Mesodermal cell (in vitro differentiated cells): ENCODE data around the gene TGFBR2.

Source experiments
- H3K27ac ChIP-seq: 2 replicates; pipeline ENCODE4 v1.7.0; 2013; ENCODE audit warnings: mild to moderate bottlenecking, low read depth, low read length, moderate library complexity; ENCODE audit not compliant: severe bottlenecking
- H3K36me3 ChIP-seq: 2 replicates; pipeline ENCODE4 v1.7.1; 2013; ENCODE audit warnings: mild to moderate bottlenecking, low read length, moderate library complexity; ENCODE audit not compliant: control insufficient read depth, insufficient read depth
- H3K4me1 ChIP-seq: one replicate; pipeline ENCODE4 v1.7.1; 2013; ENCODE audit warnings: mild to moderate bottlenecking, low read length; ENCODE audit not compliant: insufficient read depth, control insufficient read depth, poor library complexity, severe bottlenecking
- H3K4me3 ChIP-seq: 2 replicates; pipeline ENCODE4 v1.7.0; 2013; ENCODE audit warnings: low read length, control low read depth, mild to moderate bottlenecking; ENCODE audit not compliant: insufficient read depth, poor library complexity, severe bottlenecking; ENCODE audit errors: extremely low read depth
- H3K9me3 ChIP-seq: 2 replicates; pipeline ENCODE4 v1.7.1; 2013; ENCODE audit warnings: mild to moderate bottlenecking, low read length, moderate library complexity; ENCODE audit not compliant: control insufficient read depth
- WGBS, 2 experiments: methylation state at CpG; one replicate each; pipeline ENCODE4 v1.1.5; 2013; ENCODE audit warnings: missing lambda C conversion rate in 2 of 2; ENCODE audit not compliant: insufficient coverage in 2 of 2; 5-methylcytosine and 5-hydroxymethylcytosine counted together

TGFBR2 gene

GRCh38 chr3:30659270-30660130 lies 53.1 kb downstream of the TGFBR2 start:
- H3K9me3 ChIP-seq, result no peaks in the 10 kb centered on the region
- no peak overlapping the region for H3K4me3 ChIP-seq
- H3K27ac ChIP-seq, result peak overlapping the region; percentile 99
- 70 to 83% methylated on average over 3 of the region's 7 CpGs for WGBS, 2 experiments
- peaks cover 53% of the 10 kb centered on the region for H3K4me1 ChIP-seq
- peaks cover 64% of the 10 kb centered on the region for H3K36me3 ChIP-seq

DNA sequence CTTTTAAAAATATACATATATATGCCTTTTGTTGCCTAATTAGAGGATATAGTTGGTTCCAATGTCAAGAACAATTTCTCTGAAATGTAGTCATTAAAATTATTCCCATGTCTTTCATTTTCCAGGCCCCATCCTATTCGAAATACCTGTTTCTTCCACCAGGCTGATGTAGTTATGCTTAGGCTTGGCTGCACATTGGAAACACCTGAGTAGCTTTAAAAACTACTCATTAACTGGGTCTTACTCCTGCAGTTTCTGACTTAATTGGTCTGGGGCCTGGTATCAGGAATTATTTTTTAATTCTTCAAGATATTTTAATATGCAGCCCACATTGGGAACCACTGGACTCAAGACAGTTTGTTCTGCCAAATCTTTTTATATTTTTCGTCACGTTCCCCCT lies 53.7 kb downstream of the TGFBR2 start:
- Histone ChIP-seq H3K36me3 (peaks cover 58% of the 10 kb centered on the region), H3K4me3 (no peak overlapping the region), H3K27ac (no peak overlapping the region), H3K4me1 (peaks cover 59% of the 10 kb centered on the region), H3K9me3 (no peaks in the 10 kb centered on the region)
- 95 to 100% methylated on average over 2 to 3 of the region's 3 CpGs for WGBS, 2 experiments

- Histone ChIP-seq H3K27ac (no peak overlapping the region), H3K4me3 (no peak overlapping the region), H3K36me3 (peaks cover 53% of the 10 kb centered on the region), H3K9me3 (no peaks in the 10 kb centered on the region), H3K4me1 (peaks cover 64% of the 10 kb centered on the region)
- 90 to 100% methylated on average over 2 of the region's 3 CpGs for WGBS, 2 experiments
Measured at GRCh38 chr3:30660656-30661055, 54.3 kb downstream of the TGFBR2 start.

DNA sequence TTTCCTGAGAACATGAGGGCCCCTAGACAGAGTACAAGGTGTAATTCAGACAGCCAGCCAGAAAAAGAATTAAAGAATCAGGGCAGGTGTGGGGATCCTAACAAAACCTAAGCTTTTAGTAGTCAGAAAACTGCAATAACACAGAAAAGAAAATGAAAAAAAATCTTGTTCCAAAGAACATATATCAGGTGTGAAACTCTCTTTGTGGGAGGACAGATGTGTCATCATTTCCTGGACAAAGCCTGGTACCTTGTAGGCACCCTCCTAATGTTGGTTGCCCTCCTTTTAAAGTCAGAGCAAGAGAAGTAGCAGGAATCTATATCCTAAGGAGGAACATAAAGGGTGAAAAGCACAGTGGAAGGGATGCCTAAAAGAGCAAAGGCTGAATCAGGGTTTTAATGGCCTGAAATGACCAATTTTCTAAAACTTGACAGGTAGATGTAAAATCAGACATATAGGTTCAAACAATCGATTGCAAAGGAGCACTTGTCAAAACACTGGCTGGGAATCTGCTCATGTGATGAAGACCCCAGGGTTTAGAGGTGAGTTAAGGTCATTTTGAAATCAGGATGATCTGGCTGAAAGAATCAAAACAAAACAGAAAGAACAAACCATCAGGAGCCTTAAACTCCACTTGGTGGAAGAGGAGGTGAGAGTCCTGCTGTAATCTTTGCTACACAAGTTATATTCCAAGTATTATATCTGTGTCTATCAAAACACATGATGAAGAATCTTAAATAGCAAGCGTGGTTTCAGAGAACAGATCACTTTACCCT lies 54.9 kb downstream of the TGFBR2 start:
- Histone ChIP-seq H3K9me3 (no peaks in the 10 kb centered on the region), H3K4me1 (peaks cover 70% of the 10 kb centered on the region), H3K36me3 (peaks cover 47% of the 10 kb centered on the region), H3K27ac (no peak overlapping the region), H3K4me3 (no peak overlapping the region)
- 96 to 100% methylated on average over 2 of the region's 2 CpGs for WGBS, 2 experiments

DNA sequence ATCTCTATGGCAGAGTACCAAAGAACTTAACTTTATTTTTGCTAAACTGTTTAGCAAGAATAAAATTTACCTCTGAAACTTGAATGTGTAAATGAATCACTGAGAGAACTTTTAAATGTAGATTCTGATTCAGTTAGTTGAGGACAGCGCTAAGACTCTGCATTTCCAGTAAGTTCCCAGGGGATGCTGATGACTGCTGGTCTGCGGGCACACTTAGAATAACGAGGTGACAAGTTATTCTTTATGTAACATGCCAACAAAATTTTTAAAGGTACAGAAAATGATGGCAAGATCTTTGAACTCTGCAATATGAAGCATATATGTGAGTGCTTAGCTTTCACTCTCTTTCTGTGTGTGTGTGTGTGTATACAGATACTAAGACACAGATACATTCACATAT lies 56.4 kb downstream of the TGFBR2 start:
- peaks cover 66% of the 10 kb centered on the region for H3K4me1 ChIP-seq
- H3K27ac ChIP-seq, result no peak overlapping the region
- H3K4me3 ChIP-seq, result no peak overlapping the region
- H3K36me3 ChIP-seq, result peaks cover 31% of the 10 kb centered on the region
- 55 to 78% methylated on average over 1 to 2 of the region's 3 CpGs for WGBS, 2 experiments
- no peaks in the 10 kb centered on the region for H3K9me3 ChIP-seq

GRCh38 chr3:30663533-30664241 lies 57.3 kb downstream of the TGFBR2 start:
- WGBS, 2 experiments, result 75 to 87% methylated on average over 3 of the region's 4 CpGs
- H3K4me1 ChIP-seq, result peaks cover 62% of the 10 kb centered on the region
- H3K27ac ChIP-seq, result no peak overlapping the region
- H3K9me3 ChIP-seq, result no peaks in the 10 kb centered on the region
- H3K36me3 ChIP-seq, result peaks cover 32% of the 10 kb centered on the region
- no peak overlapping the region for H3K4me3 ChIP-seq

DNA sequence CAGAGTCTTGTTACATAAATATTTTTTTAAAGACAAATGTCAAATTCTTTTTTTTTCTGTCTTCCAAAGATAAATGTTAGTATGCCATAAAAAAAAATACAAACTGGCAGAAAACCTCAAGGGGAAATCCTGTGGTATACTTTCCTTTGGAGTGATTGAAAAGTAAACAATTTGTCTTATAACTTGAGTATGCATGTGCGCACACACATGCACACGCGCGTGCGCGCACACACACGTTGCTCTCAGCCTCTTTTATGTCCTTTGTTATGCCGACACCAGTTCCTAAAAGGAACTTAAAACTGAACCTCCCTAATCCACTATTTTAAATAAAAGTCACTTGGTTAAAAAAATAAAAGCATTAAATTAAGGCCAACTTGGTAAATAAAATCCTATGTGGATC lies 58.1 kb downstream of the TGFBR2 start:
- no peak overlapping the region for H3K4me3 ChIP-seq
- no peaks in the 10 kb centered on the region for H3K9me3 ChIP-seq
- H3K4me1 ChIP-seq, result peaks cover 57% of the 10 kb centered on the region
- WGBS, 2 experiments, result 95% methylated on average over 6 of the region's 8 CpGs; no CpG with 5 or more reads in 1 of the 2 experiments
- H3K27ac ChIP-seq, result peak overlapping the region; percentile 52
- peaks cover 39% of the 10 kb centered on the region for H3K36me3 ChIP-seq

- 85 to 93% methylated on average over 5 of the region's 6 CpGs for WGBS, 2 experiments
- Histone ChIP-seq H3K9me3 (no peaks in the 10 kb centered on the region), H3K36me3 (peaks cover 44% of the 10 kb centered on the region), H3K4me3 (no peak overlapping the region), H3K27ac (peak overlapping the region; percentile 52), H3K4me1 (peaks cover 53% of the 10 kb centered on the region)
Measured at GRCh38 chr3:30664884-30665283, 58.5 kb downstream of the TGFBR2 start.

- Histone ChIP-seq H3K36me3 (peaks cover 46% of the 10 kb centered on the region), H3K9me3 (no peaks in the 10 kb centered on the region), H3K27ac (peak overlapping the region; percentile 54), H3K4me3 (no peak overlapping the region), H3K4me1 (peaks cover 47% of the 10 kb centered on the region)
- WGBS, 2 experiments, result 100% methylated on average over 2 of the region's 2 CpGs
Measured at GRCh38 chr3:30665539-30665938, 59.1 kb downstream of the TGFBR2 start.

DNA sequence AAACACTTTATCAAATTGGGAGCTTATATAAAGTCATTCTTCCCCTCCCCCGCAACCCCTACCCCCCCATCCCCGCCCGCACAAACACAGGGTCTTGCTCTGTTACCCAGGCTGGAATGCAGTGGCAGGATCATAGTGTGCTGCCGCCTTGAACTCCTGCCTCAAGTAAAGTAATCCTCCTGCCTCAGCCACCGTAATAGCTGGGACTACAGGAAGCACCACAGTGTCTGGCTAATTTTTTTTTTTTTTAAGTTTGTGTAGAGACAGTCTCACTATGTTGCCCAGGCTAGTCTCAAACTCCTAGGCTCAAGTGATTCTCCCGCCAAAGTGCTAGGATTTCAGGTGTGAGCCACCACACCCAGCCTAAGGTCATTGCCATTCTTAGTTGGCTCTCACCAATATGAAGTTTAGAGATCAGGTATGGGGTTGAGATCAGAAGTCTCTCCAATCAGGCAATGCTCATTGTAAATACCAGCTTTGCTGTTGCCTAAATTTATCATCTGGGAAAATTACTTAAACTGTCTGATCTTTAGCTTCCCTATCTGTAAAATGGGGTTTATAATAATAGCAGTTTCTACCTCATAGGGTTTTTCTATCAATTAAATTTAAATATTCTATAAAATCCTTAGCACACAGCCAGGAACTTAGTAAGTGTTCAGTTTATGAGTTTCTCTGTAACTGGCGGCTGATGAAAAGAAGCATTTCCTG lies 60.3 kb downstream of the TGFBR2 start:
- Histone ChIP-seq H3K4me1 (peaks cover 40% of the 10 kb centered on the region), H3K9me3 (no peaks in the 10 kb centered on the region), H3K27ac (peak overlapping the region; percentile 58), H3K36me3 (peaks cover 48% of the 10 kb centered on the region), H3K4me3 (no peak overlapping the region)
- 14% methylated on average over 1 of the region's 7 CpGs; no CpG with 5 or more reads in 1 of the 2 experiments for WGBS, 2 experiments
